ENCODE results near the gene USP33. TPM values are rescaled to one million over a fixed set of nuclear protein-coding genes. Genes with fewer than 3 reads are reported as not detected.

Gene USP33
- total and polyA plus RNA-seq, 2 of the 13 experiments (the other 11 are each of a cell fraction or from before 2014, with no cell fraction given): 32.0 to 49.1 TPM

- TF ChIP-seq TBX2 (CRISPR knock-in tag; IDR thresholded peaks at IDR 0.05; ENCODE audit: borderline replicate concordance) (no peak; the same call in 1 of the 2 replicates), WIZ (CRISPR knock-in tag; IDR thresholded peaks at IDR 0.05) (0 out of 2 replicates have a peak, but pooled peaks have one; percentile 14), ZNF281 (CRISPR knock-in tag; IDR thresholded peaks at IDR 0.05; ENCODE audit: borderline replicate concordance) (no peak), ZNF720 (CRISPR knock-in tag; IDR thresholded peaks at IDR 0.05) (no peak), NFE2L2 (IDR thresholded peaks at IDR 0.05; ENCODE audit: low read length) (no peak), CC2D1A (CRISPR knock-in tag; IDR thresholded peaks at IDR 0.05) (no peak), MYNN (CRISPR knock-in tag; IDR thresholded peaks at IDR 0.05; ENCODE audit: low read depth) (no peak), ZNF841 (CRISPR knock-in tag; IDR thresholded peaks at IDR 0.05; ENCODE audit: borderline replicate concordance) (no peak), GMEB1 (CRISPR knock-in tag; IDR thresholded peaks at IDR 0.05; ENCODE audit: borderline replicate concordance) (0 out of 2 replicates have a peak, but pooled peaks have one; percentile 3), MTF2 (CRISPR knock-in tag; IDR thresholded peaks at IDR 0.05; ENCODE audit: borderline replicate concordance) (peak; percentile 23; the same call in 1 of the 2 replicates), ZNF567 (CRISPR knock-in tag; IDR thresholded peaks at IDR 0.05; ENCODE audit: borderline replicate concordance) (0 out of 2 replicates have a peak, but pooled peaks have one; percentile 13), ARHGAP35 (CRISPR knock-in tag; IDR thresholded peaks at IDR 0.05; ENCODE audit: borderline replicate concordance) (no peak), NFAT5 (CRISPR knock-in tag; IDR thresholded peaks at IDR 0.05) (no peak), ZFYVE20 (CRISPR knock-in tag; IDR thresholded peaks at IDR 0.05; ENCODE audit: borderline replicate concordance, low read depth) (no peak; the same call in 1 of the 2 replicates), CREB3 (CRISPR knock-in tag; IDR thresholded peaks at IDR 0.05) (no peak)
Observed at GRCh38 chr1:77683160-77684148, 76.2 kb downstream of the USP33 start (continued).
